GM18526 (cell line): Measurements from ENCODE around the gene TM6SF1.

Source experiments
- POLR2A ChIP-seq: IDR thresholded peaks from 3 replicates; pipeline ENCODE4 v1.6.1; 2011; ENCODE audit not compliant: insufficient read length; ENCODE audit errors: extremely low read depth

TM6SF1 gene

GRCh38 chr15:83132861-83133523, 25.5 kb downstream of the TM6SF1 start:
- no peak for TF ChIP-seq POLR2A

DNA sequence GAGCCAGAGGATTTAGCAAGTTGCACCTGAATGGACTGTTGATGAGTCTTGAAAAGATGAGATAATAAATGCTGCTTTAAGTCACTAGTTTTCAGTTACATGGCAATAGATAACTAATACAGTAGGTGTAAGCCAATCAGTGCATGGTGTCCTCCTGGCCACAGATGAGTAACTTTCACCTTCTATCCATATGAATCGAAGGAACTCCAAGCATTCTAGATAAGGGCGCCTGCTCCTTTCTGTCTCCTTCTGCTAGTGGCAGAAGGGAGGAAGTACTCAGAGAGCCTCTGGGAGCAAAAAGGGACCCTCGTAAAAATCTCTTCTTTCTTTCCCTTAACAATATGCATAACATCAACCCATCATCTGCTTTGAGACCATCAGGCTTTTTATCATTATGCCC, 37.3 kb downstream of the TM6SF1 start:
- TF ChIP-seq POLR2A: no peak

GRCh38 chr15:83153288-83153687, 45.8 kb downstream of the TM6SF1 start:
- TF ChIP-seq POLR2A: no peak

DNA sequence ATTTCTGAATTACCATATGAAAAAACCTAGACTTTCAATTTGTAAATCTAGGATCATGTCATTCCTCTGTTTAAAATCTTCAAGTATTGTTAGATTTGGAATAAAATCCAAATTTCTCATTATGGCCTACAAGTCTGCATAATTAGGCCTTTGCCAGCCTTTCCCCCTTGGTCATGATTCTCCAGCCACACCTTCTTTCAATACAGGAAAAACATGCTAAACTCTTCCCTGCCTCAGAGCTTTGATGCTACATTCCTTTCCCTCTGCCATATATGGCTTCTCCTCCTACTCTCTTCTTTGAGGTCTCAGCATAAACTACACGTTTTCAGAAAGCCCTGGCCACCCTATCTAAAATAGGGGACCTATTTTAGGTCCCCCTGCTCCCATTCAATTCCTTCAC, 48.5 kb downstream of the TM6SF1 start:
- TF ChIP-seq POLR2A: no peak

GRCh38 chr15:83158393-83158792, 50.9 kb downstream of the TM6SF1 start:
- no peak for TF ChIP-seq POLR2A

- TF ChIP-seq POLR2A: no peak
These were observed 53.3 kb downstream of the TM6SF1 start for GRCh38 chr15:83160741-83161140.

- no peak for TF ChIP-seq POLR2A
These were observed 55.6 kb downstream of the TM6SF1 start for GRCh38 chr15:83163032-83163431.

- TF ChIP-seq POLR2A: no peak
These were observed 56.8 kb downstream of the TM6SF1 start for GRCh38 chr15:83164111-83164770.

GRCh38 chr15:83164771-83165404, 57.4 kb downstream of the TM6SF1 start:
- no peak for TF ChIP-seq POLR2A

GRCh38 chr15:83166218-83166617, 58.8 kb downstream of the TM6SF1 start:
- TF ChIP-seq POLR2A: no peak

DNA sequence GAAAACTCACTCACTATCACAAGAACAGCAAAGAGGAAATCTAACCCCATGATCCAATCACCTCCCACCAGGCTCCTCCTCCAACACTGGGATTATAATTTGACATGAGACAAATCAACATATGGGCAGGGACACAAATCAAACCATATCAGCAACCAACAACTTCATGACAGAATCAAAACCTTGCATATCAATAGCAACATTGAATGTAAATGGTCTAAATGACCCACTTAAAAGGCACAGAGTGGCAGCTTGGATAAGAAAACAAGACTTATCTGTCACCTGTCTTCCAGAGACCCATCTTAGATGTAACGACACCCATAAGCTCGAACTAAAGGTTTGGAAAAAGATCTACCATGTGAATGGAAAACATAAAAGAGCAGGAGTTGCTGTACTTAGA, 59.4 kb downstream of the TM6SF1 start:
- TF ChIP-seq POLR2A: no peak

- TF ChIP-seq POLR2A: no peak
These were observed 63.2 kb downstream of the TM6SF1 start for GRCh38 chr15:83170474-83171165.

DNA sequence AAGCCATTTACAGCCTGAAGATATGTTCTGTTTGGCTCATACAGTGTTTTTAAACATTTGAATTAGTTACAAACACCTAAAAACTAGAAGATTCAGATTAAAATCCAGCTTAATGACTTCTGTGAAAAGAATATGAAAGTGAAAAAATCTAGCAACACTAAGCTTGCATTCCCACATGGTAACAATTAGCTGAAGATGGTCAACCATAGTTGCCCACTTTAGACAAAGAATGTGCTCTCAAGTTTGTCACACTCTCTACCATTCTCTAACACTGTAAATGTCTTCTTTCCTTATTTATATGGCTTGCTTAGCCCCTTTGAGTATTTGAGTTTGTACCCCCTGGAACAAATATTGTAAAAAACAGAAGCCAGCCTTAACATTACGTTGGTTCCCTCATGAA, 67.4 kb downstream of the TM6SF1 start:
- TF ChIP-seq POLR2A: no peak

GRCh38 chr15:83178390-83178789, 70.9 kb downstream of the TM6SF1 start:
- no peak for TF ChIP-seq POLR2A

DNA sequence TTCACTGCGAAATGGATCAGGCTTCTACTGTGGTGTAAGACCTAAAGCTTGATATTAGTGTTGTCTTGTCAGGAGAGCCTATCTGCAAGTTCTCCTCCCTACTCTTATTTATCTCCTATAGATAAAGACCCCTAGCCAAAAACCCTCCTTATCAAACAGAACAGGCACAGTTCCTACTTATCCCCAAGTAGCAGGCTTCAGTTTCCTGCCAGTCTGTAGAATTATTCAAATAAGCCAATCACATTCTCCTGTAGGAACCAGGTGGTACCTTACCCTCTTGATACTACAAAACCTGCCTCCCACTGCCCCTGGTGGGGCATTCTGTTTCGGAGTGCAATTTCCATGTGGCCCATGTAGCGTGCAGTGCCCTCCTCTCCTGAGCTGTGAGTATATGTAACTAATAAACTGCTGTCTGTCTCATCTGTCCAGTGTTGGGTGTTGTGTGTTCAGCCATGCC, 71.5 kb downstream of the TM6SF1 start:
- TF ChIP-seq POLR2A: no peak

- TF ChIP-seq POLR2A: no peak
These were observed 78.1 kb downstream of the TM6SF1 start for GRCh38 chr15:83185561-83185960.
